ENCODE measurements around the gene ASCL5. TPM values are rescaled to one million over a fixed set of nuclear protein-coding genes. Genes with fewer than 3 reads are reported as not detected.

ASCL5 gene
- total and polyA plus RNA-seq, 8 donors, result 0.16 to 1.6 (median 1.2) TPM

DNA sequence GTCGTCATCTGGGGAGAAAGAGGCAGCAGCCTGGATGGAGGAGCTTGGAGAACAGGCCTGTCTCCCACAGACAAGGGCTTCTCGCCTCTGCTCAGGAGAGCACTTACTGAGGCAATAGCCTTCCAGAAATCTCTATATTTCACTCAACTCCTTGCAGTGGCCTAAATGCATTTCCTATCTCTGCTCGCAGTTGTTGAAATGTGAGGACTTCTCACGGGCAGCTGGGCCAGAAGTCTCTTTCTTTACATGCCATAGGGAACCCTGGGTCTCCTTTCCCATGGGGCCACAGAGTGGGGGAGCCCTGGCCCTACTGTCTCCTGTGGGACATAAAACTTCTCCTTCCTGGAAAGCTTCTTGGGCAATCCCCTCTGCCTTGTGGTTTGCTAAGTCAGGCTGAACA is 60.0 kb downstream of the ASCL5 start:
- FAIRE-seq (no peak), ATAC-seq (no peak), DNase-seq (no peak)
- Histone ChIP-seq H3K27ac (no peak overlapping the region), H3K27me3 (no peaks in the 10 kb centered on the region), H3K9me3 (no peaks in the 10 kb centered on the region), H3K36me3 (no peaks in the 10 kb centered on the region), H3K4me3 (no peak overlapping the region), H3K4me1 (no peaks in the 10 kb centered on the region)
- 64 to 69% methylated on average over 4 of the region's 4 CpGs for WGBS, 2 donors
- intact Hi-C loops (cut with DNase I), result no loop called here
- TF ChIP-seq, protein P1, sequence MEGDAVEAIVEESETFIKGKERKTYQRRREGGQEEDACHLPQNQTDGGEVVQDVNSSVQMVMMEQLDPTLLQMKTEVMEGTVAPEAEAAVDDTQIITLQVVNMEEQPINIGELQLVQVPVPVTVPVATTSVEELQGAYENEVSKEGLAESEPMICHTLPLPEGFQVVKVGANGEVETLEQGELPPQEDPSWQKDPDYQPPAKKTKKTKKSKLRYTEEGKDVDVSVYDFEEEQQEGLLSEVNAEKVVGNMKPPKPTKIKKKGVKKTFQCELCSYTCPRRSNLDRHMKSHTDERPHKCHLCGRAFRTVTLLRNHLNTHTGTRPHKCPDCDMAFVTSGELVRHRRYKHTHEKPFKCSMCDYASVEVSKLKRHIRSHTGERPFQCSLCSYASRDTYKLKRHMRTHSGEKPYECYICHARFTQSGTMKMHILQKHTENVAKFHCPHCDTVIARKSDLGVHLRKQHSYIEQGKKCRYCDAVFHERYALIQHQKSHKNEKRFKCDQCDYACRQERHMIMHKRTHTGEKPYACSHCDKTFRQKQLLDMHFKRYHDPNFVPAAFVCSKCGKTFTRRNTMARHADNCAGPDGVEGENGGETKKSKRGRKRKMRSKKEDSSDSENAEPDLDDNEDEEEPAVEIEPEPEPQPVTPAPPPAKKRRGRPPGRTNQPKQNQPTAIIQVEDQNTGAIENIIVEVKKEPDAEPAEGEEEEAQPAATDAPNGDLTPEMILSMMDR (IDR thresholded peaks at IDR 0.05), result no peak

DNA sequence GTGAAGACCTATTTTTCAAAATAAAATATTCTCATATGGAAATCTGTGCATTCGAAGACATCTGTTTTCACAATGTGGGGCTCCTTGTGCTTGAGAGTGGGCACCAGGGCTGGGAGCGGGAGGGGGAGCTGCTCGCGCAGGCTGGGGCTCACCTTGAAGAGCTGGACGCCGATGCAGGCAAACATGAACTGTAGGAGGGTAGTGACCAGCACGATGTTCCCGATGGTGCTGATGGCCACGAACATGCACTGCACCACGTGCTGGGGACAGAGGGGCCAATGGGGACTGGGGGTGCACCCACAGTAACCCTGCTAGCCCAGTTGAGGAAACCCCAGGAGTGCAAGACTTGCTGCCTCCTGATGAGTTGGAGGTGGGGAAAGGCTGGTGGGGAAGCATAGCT is 61.3 kb downstream of the ASCL5 start:
- DNase-seq (no peak), FAIRE-seq (no peak), ATAC-seq (no peak)
- TF ChIP-seq, protein P1 (IDR thresholded peaks at IDR 0.05), result no peak
- no peak overlapping the region for H3K27ac ChIP-seq
- H3K27me3 ChIP-seq, result no peaks in the 10 kb centered on the region
- H3K4me1 ChIP-seq, result no peaks in the 10 kb centered on the region
- WGBS, 2 donors, result 73 to 83% methylated on average over 10 of the region's 10 CpGs
- intact Hi-C loops (cut with DNase I), result no loop called here
- H3K4me3 ChIP-seq, result no peak overlapping the region
- H3K36me3 ChIP-seq, result no peaks in the 10 kb centered on the region
- H3K9me3 ChIP-seq, result no peaks in the 10 kb centered on the region

DNA sequence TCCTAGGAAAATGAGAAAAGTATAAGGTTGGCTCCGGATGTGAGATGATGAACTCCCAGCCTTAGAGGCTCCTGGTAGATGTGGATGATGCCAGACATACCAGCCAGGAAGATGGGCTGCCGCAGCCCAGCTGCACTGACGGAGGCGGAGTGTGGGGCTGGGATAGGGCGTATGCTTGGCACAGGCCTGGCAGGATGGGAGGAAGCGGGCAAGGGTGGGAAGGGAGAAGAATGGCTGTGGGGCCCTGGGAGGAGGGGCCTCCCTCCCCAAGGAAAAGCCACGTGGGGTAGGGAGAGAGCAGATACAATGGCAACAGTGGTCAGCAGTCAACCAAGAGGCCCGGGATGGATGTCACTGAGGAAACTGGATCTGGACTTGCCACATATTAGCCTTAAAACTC is 62.2 kb downstream of the ASCL5 start:
- H3K9me3 ChIP-seq, result no peaks in the 10 kb centered on the region
- no peaks in the 10 kb centered on the region for H3K27me3 ChIP-seq
- no peaks in the 10 kb centered on the region for H3K4me1 ChIP-seq
- FAIRE-seq (no peak), DNase-seq (no peak), ATAC-seq (no peak)
- TF ChIP-seq, protein P1 (IDR thresholded peaks at IDR 0.05), result no peak
- WGBS, 2 donors, result 78 to 80% methylated on average over 8 of the region's 8 CpGs
- intact Hi-C loops (cut with DNase I), result no loop called here
- H3K4me3 ChIP-seq, result no peak overlapping the region
- no peak overlapping the region for H3K27ac ChIP-seq
- no peaks in the 10 kb centered on the region for H3K36me3 ChIP-seq

Other genes with a start within 250 kb of the ASCL5 start
- gene INAVA, start 232.3 kb downstream of the ASCL5 start, total RNA-seq, result 10 to 100 TPM in 4 of 6 donors, 1 to 10 TPM in 2; 5.0 to 26.6 (median 12.9) TPM
- 10 to 100 TPM; 13.1 to 17.8 TPM for gene INAVA, start 232.3 kb downstream of the ASCL5 start, polyA plus RNA-seq
- gene KIF21B, start 103.5 kb downstream of the ASCL5 start, total RNA-seq, result 1 to 10 TPM in 2 of 6 donors, under 1 TPM in 4; 0.51 to 2.5 (median 0.93) TPM
- 1 to 10 TPM in 1 of 2 donors, under 1 TPM in 1; 0.84 to 1.0 TPM for gene KIF21B, start 103.5 kb downstream of the ASCL5 start, polyA plus RNA-seq
- not detected for gene CACNA1S, start 14.8 kb downstream of the ASCL5 start, total RNA-seq
- gene CACNA1S, start 14.8 kb downstream of the ASCL5 start, polyA plus RNA-seq, result under 1 TPM in 1 of 2 donors, not detected in 1; under 0.01 TPM
- gene TMEM9, start 27.3 kb upstream of the ASCL5 start, total RNA-seq, result 10 to 100 TPM; 21.3 to 42.9 (median 34.9) TPM
- gene TMEM9, start 27.3 kb upstream of the ASCL5 start, polyA plus RNA-seq, result 10 to 100 TPM; 52.2 to 87.7 TPM
- gene IGFN1, start 63.6 kb upstream of the ASCL5 start, total RNA-seq, result 10 to 100 TPM in 3 of 6 donors, 1 to 10 TPM in 3; 4.1 to 35.1 (median 10.0) TPM
- 10 to 100 TPM; 37.8 to 48.4 TPM for gene IGFN1, start 63.6 kb upstream of the ASCL5 start, polyA plus RNA-seq
- gene PKP1, start 156.3 kb upstream of the ASCL5 start, total RNA-seq, result under 1 TPM in 5 of 6 donors, not detected in 1; 0.04 to 0.37 (median 0.06) TPM
- under 1 TPM; 0.12 to 0.15 TPM for gene PKP1, start 156.3 kb upstream of the ASCL5 start, polyA plus RNA-seq